ENCODE results near the gene TCF4. TPM values are rescaled to one million over a fixed set of nuclear protein-coding genes. Genes with fewer than 3 reads are reported as not detected.

Gene TCF4
- total and polyA plus RNA-seq, 4 donors, result 4.3 to 15.3 (median 11.5) TPM

GRCh38 chr18:55509631-55510324, 78.2 kb downstream of the TCF4 start:
- Histone ChIP-seq H3K4me3 (ENCODE audit: low read depth in 1 of 3, low read length in 3 of 3) (no peak overlapping the region), H3K27me3 (ENCODE audit: control insufficient read depth in 4 of 4, insufficient read depth in 4 of 4, low read length in 3 of 4) (no peaks in the 10 kb centered on the region), H3K36me3 (ENCODE audit: control insufficient read depth in 4 of 4, insufficient read depth in 3 of 4, low read depth in 1 of 4, low read length in 3 of 4) (no peaks in the 10 kb centered on the region), H3K9me3 (ENCODE audit: control insufficient read depth in 4 of 4, low read length in 3 of 4) (no peaks in the 10 kb centered on the region), H3K27ac (ENCODE audit: low read depth in 1 of 2, low read length in 2 of 2) (peak overlapping the region; percentile 71 to 73), H3K9ac (ENCODE audit: low read depth in 1 of 2, low read length in 2 of 2) (peak overlapping the region in 1 of 2 donors; percentile 82), H3K4me1 (ENCODE audit: control insufficient read depth in 4 of 4, insufficient read depth in 4 of 4, low read length in 3 of 4) (no peaks in the 10 kb centered on the region)
- TF ChIP-seq SP1 (IDR thresholded peaks at IDR 0.05) (no peak), NR2F2 (IDR thresholded peaks at IDR 0.05) (peak; percentile 54)
- DNase-seq (ENCODE audit: low spot score), result no peak
- 68% methylated on average over 4 of the region's 4 CpGs for WGBS

- H3K27me3 ChIP-seq (ENCODE audit: control insufficient read depth in 4 of 4, insufficient read depth in 4 of 4, low read length in 3 of 4), result no peaks in the 10 kb centered on the region
- 79% methylated on average over 4 of the region's 4 CpGs for WGBS
- TF ChIP-seq RXRA (IDR thresholded peaks at IDR 0.05) (no peak), YY1 (IDR thresholded peaks at IDR 0.05) (no peak), ATF3 (IDR thresholded peaks at IDR 0.05) (no peak), ZBTB33 (IDR thresholded peaks at IDR 0.05) (no peak), EGR1 (IDR thresholded peaks at IDR 0.05; ENCODE audit: low read depth in 2 of 2) (no peak), RAD21 (IDR thresholded peaks at IDR 0.05) (no peak), MAX (IDR thresholded peaks at IDR 0.05) (no peak), REST (IDR thresholded peaks at IDR 0.05) (no peak), HNF4A (conservative IDR thresholded peaks at IDR 0.05) (no peak), NR2F2 (IDR thresholded peaks at IDR 0.05) (no peak), HNF4G (IDR thresholded peaks at IDR 0.05) (no peak), JUND (IDR thresholded peaks at IDR 0.05) (no peak), TAF1 (conservative IDR thresholded peaks at IDR 0.05) (no peak), FOXA2 (IDR thresholded peaks at IDR 0.05) (no peak), SP1 (IDR thresholded peaks at IDR 0.05) (no peak)
- no peaks in the 10 kb centered on the region for H3K4me1 ChIP-seq (ENCODE audit: control insufficient read depth in 4 of 4, insufficient read depth in 4 of 4, low read length in 3 of 4)
- H3K9ac ChIP-seq (ENCODE audit: low read depth in 1 of 2, low read length in 2 of 2), result no peak overlapping the region
- no peak for DNase-seq (ENCODE audit: low spot score)
- H3K36me3 ChIP-seq (ENCODE audit: control insufficient read depth in 4 of 4, insufficient read depth in 3 of 4, low read depth in 1 of 4, low read length in 3 of 4), result no peaks in the 10 kb centered on the region
- no peak overlapping the region for H3K27ac ChIP-seq (ENCODE audit: low read depth in 1 of 2, low read length in 2 of 2)
- H3K9me3 ChIP-seq (ENCODE audit: control insufficient read depth in 4 of 4, low read length in 3 of 4), result no peaks in the 10 kb centered on the region
- H3K4me3 ChIP-seq (ENCODE audit: low read depth in 1 of 3, low read length in 3 of 3), result no peak overlapping the region
Observed at GRCh38 chr18:55508651-55509050, 79.3 kb downstream of the TCF4 start.
